Fibroblast of lung (primary cell): Measurements from ENCODE around the gene CLEC16A. TPM values are rescaled to one million over a fixed set of nuclear protein-coding genes. Genes with fewer than 3 reads are reported as not detected.

Experiments used
- DNase-seq, 2 donors: peaks; one replicate each; pipeline versions ENCODE4 v3.0.0 to v3.0.0-alpha.2; 2010; ENCODE audit warnings: low read depth in 2 of 2
- H2AFZ ChIP-seq: 2 replicates; pipeline ENCODE4 v1.5.1; 2012; ENCODE audit warnings: low read length, control low read depth, inconsistent platforms
- H3K27ac ChIP-seq: 2 replicates; pipeline ENCODE4 v1.5.1; 2011; ENCODE audit warnings: low read length, control low read depth; ENCODE audit not compliant: insufficient read depth
- H3K27me3 ChIP-seq: 2 replicates; pipeline ENCODE4 v1.5.1; 2011; ENCODE audit warnings: mild to moderate bottlenecking, low read length; ENCODE audit not compliant: control insufficient read depth, insufficient read depth
- H3K36me3 ChIP-seq: 2 replicates; pipeline ENCODE4 v1.5.1; 2011; ENCODE audit warnings: low read length; ENCODE audit not compliant: control insufficient read depth, insufficient read depth
- H3K4me1 ChIP-seq: 2 replicates; pipeline ENCODE4 v1.5.1; 2011; ENCODE audit warnings: low read length; ENCODE audit not compliant: control insufficient read depth, insufficient read depth; ENCODE audit errors: extremely low read depth
- H3K4me2 ChIP-seq: 2 replicates; pipeline ENCODE4 v1.5.1; 2011; ENCODE audit warnings: low read length, control low read depth; ENCODE audit not compliant: insufficient read depth; ENCODE audit errors: extremely low read depth
- H3K4me3 ChIP-seq, 4 experiments: fragments of 200-600 bp in 1 of 4; sonication (generic) in 1 of 4; replicated peaks in 1 of 4; 2 replicates each; pipeline ENCODE4 v1.5.1; 2011 to 2016; ENCODE audit warnings: low read length in 4 of 4, low read depth in 3 of 4, mild to moderate bottlenecking in 3 of 4, control low read depth in 2 of 4, inconsistent platforms in 1 of 4, mixed read lengths in 1 of 4; ENCODE audit not compliant: insufficient read depth in 1 of 4; ENCODE audit errors: control extremely low read depth in 1 of 4
- H3K79me2 ChIP-seq: 2 replicates; pipeline ENCODE4 v1.5.1; 2012; ENCODE audit warnings: mild to moderate bottlenecking, low read length, inconsistent platforms; ENCODE audit not compliant: control insufficient read depth, insufficient read depth
- H3K9ac ChIP-seq: 2 replicates; pipeline ENCODE4 v1.5.1; 2011; ENCODE audit warnings: mild to moderate bottlenecking, low read length, control low read depth; ENCODE audit not compliant: insufficient read depth
- H3K9me3 ChIP-seq: 2 replicates; pipeline ENCODE4 v1.5.1; 2012; ENCODE audit warnings: low read depth, low read length; ENCODE audit not compliant: control insufficient read depth, insufficient read depth
- H4K20me1 ChIP-seq: 2 replicates; pipeline ENCODE4 v1.5.1; 2011; ENCODE audit warnings: low read length; ENCODE audit not compliant: control insufficient read depth, insufficient read depth; ENCODE audit errors: extremely low read depth
- CTCF ChIP-seq, 2 donors: IDR thresholded peaks in 1 of 2; conservative IDR thresholded peaks in 1 of 2; 1 replicate in 1 of 2; 2 replicates in 1 of 2; pipeline ENCODE4 v1.5.1; 2011 to 2012; ENCODE audit warnings: low read length in 2 of 2, control low read depth in 1 of 2, inconsistent platforms in 1 of 2, low read depth in 1 of 2, mild to moderate bottlenecking in 1 of 2
- EZH2 ChIP-seq: IDR thresholded peaks from 2 replicates; pipeline ENCODE4 v1.5.1; 2012; ENCODE audit warnings: low read length, control low read depth, mild to moderate bottlenecking; ENCODE audit errors: missing control alignments
- polyA plus RNA-seq, 2 donors: library from polyadenylated mRNA; depleted of rRNA in 1 of 2; stranded (reverse) in 1 of 2; unstranded in 1 of 2; fragments of >200 nt; gene quantifications; 2 replicates each; pipeline ENCODE4 v1.2.1, GENCODE V29; 2011 to 2012; ENCODE audit warnings: missing spikeins in 1 of 2
- total RNA-seq: library from RNA; depleted of rRNA; stranded (reverse); fragments of >200 nt; gene quantifications from 2 replicates; pipeline ENCODE4 v1.2.1, GENCODE V29; 2014

The CLEC16A gene
- total and polyA plus RNA-seq, 2 donors (not counting 1 experiment from before 2014, with no cell fraction given) = 9.1 to 22.0 TPM

- peak; percentile 96 to 98 for DNase-seq
- Histone ChIP-seq H3K4me3 (no peak overlapping the region), H3K9ac (no peak overlapping the region), H3K4me2 (peak overlapping the region; percentile 68), H3K9me3 (no peaks in the 10 kb centered on the region), H3K27ac (peak overlapping the region; percentile 53), H3K4me1 (peaks cover 45% of the 10 kb centered on the region), H2AFZ (no peak overlapping the region), H3K79me2 (no peaks in the 10 kb centered on the region), H3K27me3 (no peaks in the 10 kb centered on the region), H4K20me1 (no peaks in the 10 kb centered on the region), H3K36me3 (no peaks in the 10 kb centered on the region)
- TF ChIP-seq CTCF (conservative IDR thresholded peaks at IDR 0.05 in 1 of 2, IDR thresholded peaks at IDR 0.05 in 1 of 2; ENCODE audit: low read depth in 1 of 2, low read length in 2 of 2) (no peak), EZH2 (no peak)
Observed at GRCh38 chr16:11133344-11133943, 189.1 kb downstream of the CLEC16A start.

GRCh38 chr16:11134722-11135463 is 190.5 kb downstream of the CLEC16A start:
- no peak for TF ChIP-seq CTCF (conservative IDR thresholded peaks at IDR 0.05 in 1 of 2, IDR thresholded peaks at IDR 0.05 in 1 of 2; ENCODE audit: low read depth in 1 of 2, low read length in 2 of 2)
- no peak for TF ChIP-seq EZH2
- no peak overlapping the region for H3K27ac ChIP-seq

GRCh38 chr16:11135464-11135973 is 191.2 kb downstream of the CLEC16A start:
- no peak overlapping the region for H2AFZ ChIP-seq
- H3K4me2 ChIP-seq = no peak overlapping the region
- H3K4me3 ChIP-seq = no peak overlapping the region
- peak in 1 of 2 donors; percentile 67 for DNase-seq
- no peak overlapping the region for H3K27ac ChIP-seq
- H3K9me3 ChIP-seq = no peaks in the 10 kb centered on the region
- H3K27me3 ChIP-seq = no peaks in the 10 kb centered on the region
- no peaks in the 10 kb centered on the region for H3K79me2 ChIP-seq
- H3K36me3 ChIP-seq = no peaks in the 10 kb centered on the region
- TF ChIP-seq EZH2 (no peak), CTCF (conservative IDR thresholded peaks at IDR 0.05 in 1 of 2, IDR thresholded peaks at IDR 0.05 in 1 of 2; ENCODE audit: low read depth in 1 of 2, low read length in 2 of 2) (no peak)
- peaks cover 36% of the 10 kb centered on the region for H3K4me1 ChIP-seq
- H3K9ac ChIP-seq = no peak overlapping the region
- no peaks in the 10 kb centered on the region for H4K20me1 ChIP-seq

More at GRCh38 chr16:11134722-11135463, 190.5 kb downstream of the CLEC16A start:
- H3K79me2 ChIP-seq = no peaks in the 10 kb centered on the region
- H3K4me2 ChIP-seq = no peak overlapping the region
- no peaks in the 10 kb centered on the region for H3K27me3 ChIP-seq
- no peak overlapping the region for H2AFZ ChIP-seq
- no peak overlapping the region for H3K4me3 ChIP-seq
- no peaks in the 10 kb centered on the region for H4K20me1 ChIP-seq
- H3K4me1 ChIP-seq = peaks cover 41% of the 10 kb centered on the region
- DNase-seq = no peak
- H3K9me3 ChIP-seq = no peaks in the 10 kb centered on the region
- no peak overlapping the region for H3K9ac ChIP-seq
- no peaks in the 10 kb centered on the region for H3K36me3 ChIP-seq
